ENCODE measurements around the gene NCK2.

The NCK2 gene

GRCh38 chr2:105928086-105928485, 183.4 kb downstream of the NCK2 start:
- Histone ChIP-seq H3K36me3 (ENCODE audit: control insufficient read depth in 4 of 4, insufficient read depth in 4 of 4, low read length in 3 of 4) (no peaks in the 10 kb centered on the region), H3K4me1 (ENCODE audit: control extremely low read depth in 1 of 4, control insufficient read depth in 4 of 4, insufficient read depth in 4 of 4, low read length in 3 of 4) (peaks cover 0 to 9% (median 3%) of the 10 kb centered on the region in 4 experiments), H3K27me3 (replicated peaks in 2 of 5; ENCODE audit: control insufficient read depth in 4 of 5, insufficient read depth in 5 of 5, low read length in 4 of 5) (no peaks in the 10 kb centered on the region), H3K4me3 (ENCODE audit: control insufficient read depth in 1 of 7, extremely low read depth in 1 of 7, insufficient read depth in 4 of 7, low read depth in 2 of 7, low read length in 6 of 7) (no peak overlapping the region), H3K9me3 (ENCODE audit: control extremely low read depth in 1 of 5, control insufficient read depth in 4 of 5, insufficient read depth in 2 of 5, low read depth in 1 of 5, low read length in 4 of 5) (peaks cover 0 to 3% (median 0%) of the 10 kb centered on the region in 5 experiments), H3K27ac (ENCODE audit: insufficient read depth in 1 of 2, low read depth in 1 of 2, low read length in 2 of 2, poor library complexity in 1 of 2, severe bottlenecking in 2 of 2) (no peak overlapping the region)
- no peak for DNase-seq
- ChIA-PET POLR2A (no interaction called here), CTCF (no interaction called here)
- 100% methylated on average over 4 of the region's 4 CpGs for WGBS (ENCODE audit: insufficient coverage)

DNA sequence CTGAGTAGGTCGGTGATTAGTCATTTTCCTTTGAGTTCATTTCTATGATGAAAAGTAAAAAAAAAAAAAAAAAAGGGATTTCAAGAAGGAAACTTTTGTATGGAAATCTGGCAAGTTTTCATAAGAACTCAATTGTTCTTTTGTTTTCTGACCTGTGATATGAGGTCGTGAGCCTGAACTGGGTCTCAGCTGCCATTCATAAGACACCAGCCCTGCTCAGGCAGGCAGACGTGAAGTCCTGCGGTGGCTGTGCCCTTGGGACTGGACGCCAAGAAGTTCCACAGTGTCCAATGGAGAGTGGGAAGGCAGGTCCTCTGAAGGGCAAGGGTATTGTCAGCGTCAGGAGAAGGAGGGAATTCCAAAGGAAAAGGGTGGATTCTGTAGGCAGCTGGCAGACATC, 183.9 kb downstream of the NCK2 start:
- 99% methylated on average over 6 of the region's 6 CpGs for WGBS (ENCODE audit: insufficient coverage)
- POLR2A ChIA-PET = no interaction called here
- H3K27me3 ChIP-seq (replicated peaks in 2 of 5; ENCODE audit: control insufficient read depth in 4 of 5, insufficient read depth in 5 of 5, low read length in 4 of 5) = no peaks in the 10 kb centered on the region
- H3K9me3 ChIP-seq (ENCODE audit: control extremely low read depth in 1 of 5, control insufficient read depth in 4 of 5, insufficient read depth in 2 of 5, low read depth in 1 of 5, low read length in 4 of 5) = peaks cover 0 to 4% (median under 1%) of the 10 kb centered on the region in 5 experiments
- DNase-seq = no peak
- CTCF ChIA-PET = no interaction called here
- no peak overlapping the region for H3K4me3 ChIP-seq (ENCODE audit: control insufficient read depth in 1 of 7, extremely low read depth in 1 of 7, insufficient read depth in 4 of 7, low read depth in 2 of 7, low read length in 6 of 7)
- no peak overlapping the region for H3K27ac ChIP-seq (ENCODE audit: insufficient read depth in 1 of 2, low read depth in 1 of 2, low read length in 2 of 2, poor library complexity in 1 of 2, severe bottlenecking in 2 of 2)
- peaks cover 0 to 9% (median 3%) of the 10 kb centered on the region in 4 experiments for H3K4me1 ChIP-seq (ENCODE audit: control extremely low read depth in 1 of 4, control insufficient read depth in 4 of 4, insufficient read depth in 4 of 4, low read length in 3 of 4)
- H3K36me3 ChIP-seq (ENCODE audit: control insufficient read depth in 4 of 4, insufficient read depth in 4 of 4, low read length in 3 of 4) = no peaks in the 10 kb centered on the region

DNA sequence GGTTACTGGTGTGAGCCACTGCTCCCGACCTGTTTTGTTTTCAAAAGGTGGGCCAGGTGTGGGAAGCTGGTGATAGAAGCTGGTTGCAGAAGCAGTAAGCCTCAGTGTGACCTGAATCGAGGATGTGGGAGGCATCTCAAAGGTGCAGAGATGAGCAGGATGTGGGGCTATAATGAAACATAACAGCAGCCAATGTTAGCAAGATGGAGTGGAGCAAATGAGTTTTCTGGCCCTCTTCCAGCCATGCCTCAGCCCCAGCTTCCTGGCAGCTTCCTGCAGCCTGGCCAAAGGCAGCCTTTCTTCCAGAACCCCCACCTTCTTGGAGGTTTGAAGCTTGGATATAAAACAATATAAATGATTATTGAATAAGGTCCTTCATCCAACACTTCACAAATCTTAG, 184.8 kb downstream of the NCK2 start:
- Histone ChIP-seq H3K27me3 (replicated peaks in 2 of 5; ENCODE audit: control insufficient read depth in 4 of 5, insufficient read depth in 5 of 5, low read length in 4 of 5) (no peaks in the 10 kb centered on the region), H3K36me3 (ENCODE audit: control insufficient read depth in 4 of 4, insufficient read depth in 4 of 4, low read length in 3 of 4) (no peaks in the 10 kb centered on the region), H3K4me3 (ENCODE audit: control insufficient read depth in 1 of 7, extremely low read depth in 1 of 7, insufficient read depth in 4 of 7, low read depth in 2 of 7, low read length in 6 of 7) (no peak overlapping the region), H3K4me1 (ENCODE audit: control extremely low read depth in 1 of 4, control insufficient read depth in 4 of 4, insufficient read depth in 4 of 4, low read length in 3 of 4) (peaks cover 0 to 9% (median 3%) of the 10 kb centered on the region in 4 experiments), H3K27ac (ENCODE audit: insufficient read depth in 1 of 2, low read depth in 1 of 2, low read length in 2 of 2, poor library complexity in 1 of 2, severe bottlenecking in 2 of 2) (no peak overlapping the region), H3K9me3 (ENCODE audit: control extremely low read depth in 1 of 5, control insufficient read depth in 4 of 5, insufficient read depth in 2 of 5, low read depth in 1 of 5, low read length in 4 of 5) (peaks cover 0 to 6% (median 3%) of the 10 kb centered on the region in 5 experiments)
- peak in 2 of 3 donors; percentile 32 to 46 for DNase-seq
- 56% methylated on average over 2 of the region's 2 CpGs for WGBS (ENCODE audit: insufficient coverage)
- ChIA-PET CTCF (interaction anchor here (0.6 to 0.9 kb wide), 2 partner anchors 11 to 37 kb away, joined by 3 to 5 read pairs; no protein-coding TSS in a partner anchor), POLR2A (interaction anchor here (0.6 kb wide), 1 partner anchor 858 kb away, joined by 4 read pairs; no protein-coding TSS in a partner anchor)

GRCh38 chr2:105932582-105932981, 187.9 kb downstream of the NCK2 start:
- DNase-seq = no peak
- H3K36me3 ChIP-seq (ENCODE audit: control insufficient read depth in 4 of 4, insufficient read depth in 4 of 4, low read length in 3 of 4) = no peaks in the 10 kb centered on the region
- H3K27ac ChIP-seq (ENCODE audit: insufficient read depth in 1 of 2, low read depth in 1 of 2, low read length in 2 of 2, poor library complexity in 1 of 2, severe bottlenecking in 2 of 2) = no peak overlapping the region
- ChIA-PET CTCF (interaction anchor here (2.3 kb wide), 1 partner anchor 358 kb away, joined by 5 read pairs; no protein-coding TSS in a partner anchor), POLR2A (no interaction called here)
- WGBS (ENCODE audit: insufficient coverage) = 100% methylated on average over 3 of the region's 5 CpGs
- H3K27me3 ChIP-seq (replicated peaks in 2 of 5; ENCODE audit: control insufficient read depth in 4 of 5, insufficient read depth in 5 of 5, low read length in 4 of 5) = no peaks in the 10 kb centered on the region
- H3K9me3 ChIP-seq (ENCODE audit: control extremely low read depth in 1 of 5, control insufficient read depth in 4 of 5, insufficient read depth in 2 of 5, low read depth in 1 of 5, low read length in 4 of 5) = peaks cover 0 to 6% (median 3%) of the 10 kb centered on the region in 5 experiments
- no peak overlapping the region for H3K4me3 ChIP-seq (ENCODE audit: control insufficient read depth in 1 of 7, extremely low read depth in 1 of 7, insufficient read depth in 4 of 7, low read depth in 2 of 7, low read length in 6 of 7)
- peaks cover 0 to 9% (median 3%) of the 10 kb centered on the region in 4 experiments for H3K4me1 ChIP-seq (ENCODE audit: control extremely low read depth in 1 of 4, control insufficient read depth in 4 of 4, insufficient read depth in 4 of 4, low read length in 3 of 4)

GRCh38 chr2:105933906-105934305, 189.2 kb downstream of the NCK2 start:
- Histone ChIP-seq H3K9me3 (ENCODE audit: control extremely low read depth in 1 of 5, control insufficient read depth in 4 of 5, insufficient read depth in 2 of 5, low read depth in 1 of 5, low read length in 4 of 5) (peaks cover 0 to 11% (median 3%) of the 10 kb centered on the region in 5 experiments), H3K36me3 (ENCODE audit: control insufficient read depth in 4 of 4, insufficient read depth in 4 of 4, low read length in 3 of 4) (no peaks in the 10 kb centered on the region), H3K27me3 (replicated peaks in 2 of 5; ENCODE audit: control insufficient read depth in 4 of 5, insufficient read depth in 5 of 5, low read length in 4 of 5) (no peaks in the 10 kb centered on the region), H3K4me1 (ENCODE audit: control extremely low read depth in 1 of 4, control insufficient read depth in 4 of 4, insufficient read depth in 4 of 4, low read length in 3 of 4) (peaks cover 0 to 9% (median 3%) of the 10 kb centered on the region in 4 experiments), H3K4me3 (ENCODE audit: control insufficient read depth in 1 of 7, extremely low read depth in 1 of 7, insufficient read depth in 4 of 7, low read depth in 2 of 7, low read length in 6 of 7) (no peak overlapping the region), H3K27ac (ENCODE audit: insufficient read depth in 1 of 2, low read depth in 1 of 2, low read length in 2 of 2, poor library complexity in 1 of 2, severe bottlenecking in 2 of 2) (no peak overlapping the region)
- 97% methylated on average over 4 of the region's 4 CpGs for WGBS (ENCODE audit: insufficient coverage)
- CTCF ChIA-PET = interaction anchor here (1.2 to 2.3 kb wide), 2 partner anchors 32 to 359 kb away, joined by 3 to 5 read pairs; no protein-coding TSS in a partner anchor
- POLR2A ChIA-PET = no interaction called here
- no peak for DNase-seq

DNA sequence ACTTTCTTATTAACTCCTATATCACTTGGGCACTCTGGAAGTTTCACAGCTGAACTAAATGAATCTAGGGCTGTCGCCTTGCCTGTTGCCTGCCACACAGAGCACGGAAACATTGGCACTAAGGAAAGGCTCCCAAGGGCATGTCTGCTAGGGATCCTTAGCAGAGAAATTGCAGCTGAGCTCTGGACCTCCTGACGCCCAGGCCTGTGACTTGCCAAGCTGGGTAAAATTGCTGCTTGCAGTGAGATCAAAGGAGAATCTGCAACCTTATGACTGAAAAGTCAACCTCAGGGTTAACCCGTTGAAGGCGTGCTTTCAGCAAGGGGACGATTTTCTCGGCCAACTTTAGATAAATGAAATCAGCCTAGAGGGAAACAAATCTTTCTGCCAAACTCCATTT, 189.8 kb downstream of the NCK2 start:
- Histone ChIP-seq H3K36me3 (ENCODE audit: control insufficient read depth in 4 of 4, insufficient read depth in 4 of 4, low read length in 3 of 4) (no peaks in the 10 kb centered on the region), H3K9me3 (ENCODE audit: control extremely low read depth in 1 of 5, control insufficient read depth in 4 of 5, insufficient read depth in 2 of 5, low read depth in 1 of 5, low read length in 4 of 5) (peaks cover 0 to 17% (median 6%) of the 10 kb centered on the region in 5 experiments), H3K4me3 (ENCODE audit: control insufficient read depth in 1 of 7, extremely low read depth in 1 of 7, insufficient read depth in 4 of 7, low read depth in 2 of 7, low read length in 6 of 7) (no peak overlapping the region), H3K27me3 (replicated peaks in 2 of 5; ENCODE audit: control insufficient read depth in 4 of 5, insufficient read depth in 5 of 5, low read length in 4 of 5) (no peaks in the 10 kb centered on the region), H3K27ac (ENCODE audit: insufficient read depth in 1 of 2, low read depth in 1 of 2, low read length in 2 of 2, poor library complexity in 1 of 2, severe bottlenecking in 2 of 2) (no peak overlapping the region), H3K4me1 (ENCODE audit: control extremely low read depth in 1 of 4, control insufficient read depth in 4 of 4, insufficient read depth in 4 of 4, low read length in 3 of 4) (peaks cover 0 to 7% (median 2%) of the 10 kb centered on the region in 4 experiments)
- ChIA-PET POLR2A (no interaction called here), CTCF (no interaction called here)
- no peak for DNase-seq
- 89% methylated on average over 4 of the region's 7 CpGs for WGBS (ENCODE audit: insufficient coverage)

DNA sequence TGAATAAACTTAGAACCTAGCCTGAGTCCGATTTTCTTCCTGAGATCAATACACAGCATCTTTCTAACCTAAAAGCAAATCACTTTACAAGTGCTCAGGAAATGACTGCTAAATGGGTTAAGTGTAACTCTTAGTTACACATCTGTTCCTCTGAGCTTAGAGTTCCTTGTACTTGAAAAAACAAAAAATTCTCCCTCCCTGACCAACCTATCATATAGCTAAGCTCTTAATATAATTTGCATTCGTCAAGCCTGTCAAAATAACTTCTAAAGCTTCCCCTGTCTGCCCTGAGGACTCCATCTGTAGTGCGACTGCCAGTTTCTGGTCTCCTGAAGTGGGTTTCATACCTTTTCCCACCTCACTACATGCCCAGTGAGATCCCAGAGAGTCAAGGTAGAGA, 190.4 kb downstream of the NCK2 start:
- Histone ChIP-seq H3K27ac (ENCODE audit: insufficient read depth in 1 of 2, low read depth in 1 of 2, low read length in 2 of 2, poor library complexity in 1 of 2, severe bottlenecking in 2 of 2) (no peak overlapping the region), H3K36me3 (ENCODE audit: control insufficient read depth in 4 of 4, insufficient read depth in 4 of 4, low read length in 3 of 4) (no peaks in the 10 kb centered on the region), H3K4me3 (ENCODE audit: control insufficient read depth in 1 of 7, extremely low read depth in 1 of 7, insufficient read depth in 4 of 7, low read depth in 2 of 7, low read length in 6 of 7) (no peak overlapping the region), H3K4me1 (ENCODE audit: control extremely low read depth in 1 of 4, control insufficient read depth in 4 of 4, insufficient read depth in 4 of 4, low read length in 3 of 4) (peaks cover 0 to 3% (median 1%) of the 10 kb centered on the region in 4 experiments), H3K9me3 (ENCODE audit: control extremely low read depth in 1 of 5, control insufficient read depth in 4 of 5, insufficient read depth in 2 of 5, low read depth in 1 of 5, low read length in 4 of 5) (peaks cover 2 to 21% (median 7%) of the 10 kb centered on the region in 5 experiments), H3K27me3 (replicated peaks in 2 of 5; ENCODE audit: control insufficient read depth in 4 of 5, insufficient read depth in 5 of 5, low read length in 4 of 5) (no peaks in the 10 kb centered on the region)
- 67% methylated on average over 1 of the region's 3 CpGs for WGBS (ENCODE audit: insufficient coverage)
- CTCF ChIA-PET = no interaction called here
- no peak for DNase-seq
- POLR2A ChIA-PET = no interaction called here

Data from common myeloid progenitor, CD34-positive (primary cell).